ENCODE measurements around the gene KLHL22.
"Not testable (repeated sequence)": the region's sequence is repeated elsewhere in the genome, so short reads cannot be mapped to it uniquely, and the experiment has no call there.

KLHL22 gene

GRCh38 chr22:20484948-20485683 is 10.5 kb downstream of the KLHL22 start:
- no peak overlapping the region for H3K4me3 ChIP-seq (ENCODE audit: insufficient read depth, low read depth, low read length)
- no peaks in the 10 kb centered on the region for H3K27me3 ChIP-seq (ENCODE audit: control insufficient read depth, insufficient read depth, low read length, poor library complexity, severe bottlenecking)
- H3K9me3 ChIP-seq (ENCODE audit: control insufficient read depth, low read length), result no peaks in the 10 kb centered on the region
- WGBS, 2 experiments, result 90 to 95% methylated on average over 4 of the region's 4 CpGs
- H3K4me1 ChIP-seq (ENCODE audit: control insufficient read depth, insufficient read depth, low read length), result no peaks in the 10 kb centered on the region
- no peaks in the 10 kb centered on the region for H3K36me3 ChIP-seq (ENCODE audit: control insufficient read depth, insufficient read depth, low read length)
- no peak overlapping the region for H3K27ac ChIP-seq (ENCODE audit: insufficient read depth, low read depth, low read length, poor library complexity, severe bottlenecking)

- Histone ChIP-seq H3K4me1 (ENCODE audit: control insufficient read depth, insufficient read depth, low read length) (no peaks in the 10 kb centered on the region), H3K36me3 (ENCODE audit: control insufficient read depth, insufficient read depth, low read length) (no peaks in the 10 kb centered on the region), H3K4me3 (ENCODE audit: insufficient read depth, low read depth, low read length) (no peak overlapping the region), H3K27ac (ENCODE audit: insufficient read depth, low read depth, low read length, poor library complexity, severe bottlenecking) (no peak overlapping the region), H3K9me3 (ENCODE audit: control insufficient read depth, low read length) (no peaks in the 10 kb centered on the region), H3K27me3 (ENCODE audit: control insufficient read depth, insufficient read depth, low read length, poor library complexity, severe bottlenecking) (no peaks in the 10 kb centered on the region)
- 95 to 97% methylated on average over 14 of the region's 14 CpGs for WGBS, 2 experiments
These were observed 11.8 kb downstream of the KLHL22 start for GRCh38 chr22:20483771-20484170.

- H3K4me1 ChIP-seq (ENCODE audit: control insufficient read depth, insufficient read depth, low read length); H3K9me3 ChIP-seq (ENCODE audit: control insufficient read depth, low read length); H3K4me3 ChIP-seq (ENCODE audit: insufficient read depth, low read depth, low read length); H3K36me3 ChIP-seq (ENCODE audit: control insufficient read depth, insufficient read depth, low read length); H3K27ac ChIP-seq (ENCODE audit: insufficient read depth, low read depth, low read length, poor library complexity, severe bottlenecking); H3K27me3 ChIP-seq (ENCODE audit: control insufficient read depth, insufficient read depth, low read length, poor library complexity, severe bottlenecking): not testable (repeated sequence)
- 94 to 96% methylated on average over 7 of the region's 7 CpGs for WGBS, 2 experiments
These were observed 12.5 kb downstream of the KLHL22 start for GRCh38 chr22:20483143-20483506.

- no peak overlapping the region for H3K27ac ChIP-seq (ENCODE audit: insufficient read depth, low read depth, low read length, poor library complexity, severe bottlenecking)
- no peaks in the 10 kb centered on the region for H3K36me3 ChIP-seq (ENCODE audit: control insufficient read depth, insufficient read depth, low read length)
- H3K4me3 ChIP-seq (ENCODE audit: insufficient read depth, low read depth, low read length), result no peak overlapping the region
- H3K27me3 ChIP-seq (ENCODE audit: control insufficient read depth, insufficient read depth, low read length, poor library complexity, severe bottlenecking), result no peaks in the 10 kb centered on the region
- no peaks in the 10 kb centered on the region for H3K4me1 ChIP-seq (ENCODE audit: control insufficient read depth, insufficient read depth, low read length)
- H3K9me3 ChIP-seq (ENCODE audit: control insufficient read depth, low read length), result no peaks in the 10 kb centered on the region
- 96 to 100% methylated on average over 1 of the region's 1 CpG for WGBS, 2 experiments
These were observed 15.9 kb downstream of the KLHL22 start for GRCh38 chr22:20479612-20480196.

- H3K9me3 ChIP-seq (ENCODE audit: control insufficient read depth, low read length); H3K4me1 ChIP-seq (ENCODE audit: control insufficient read depth, insufficient read depth, low read length); H3K27me3 ChIP-seq (ENCODE audit: control insufficient read depth, insufficient read depth, low read length, poor library complexity, severe bottlenecking); H3K27ac ChIP-seq (ENCODE audit: insufficient read depth, low read depth, low read length, poor library complexity, severe bottlenecking); H3K36me3 ChIP-seq (ENCODE audit: control insufficient read depth, insufficient read depth, low read length); H3K4me3 ChIP-seq (ENCODE audit: insufficient read depth, low read depth, low read length): not testable (repeated sequence)
- WGBS, 2 experiments, result 81 to 91% methylated on average over 6 of the region's 6 CpGs
These were observed 17.5 kb downstream of the KLHL22 start for GRCh38 chr22:20478059-20478458.

GRCh38 chr22:20475569-20475968 is 20.0 kb downstream of the KLHL22 start:
- H3K4me3 ChIP-seq (ENCODE audit: insufficient read depth, low read depth, low read length); H3K36me3 ChIP-seq (ENCODE audit: control insufficient read depth, insufficient read depth, low read length): not testable (repeated sequence)
- WGBS, 2 experiments, result 95 to 97% methylated on average over 12 of the region's 12 CpGs

GRCh38 chr22:20475115-20475436 is 20.5 kb downstream of the KLHL22 start:
- Histone ChIP-seq H3K27ac (ENCODE audit: insufficient read depth, low read depth, low read length, poor library complexity, severe bottlenecking) (no peak overlapping the region), H3K4me1 (ENCODE audit: control insufficient read depth, insufficient read depth, low read length) (no peaks in the 10 kb centered on the region), H3K27me3 (ENCODE audit: control insufficient read depth, insufficient read depth, low read length, poor library complexity, severe bottlenecking) (no peaks in the 10 kb centered on the region), H3K4me3 (ENCODE audit: insufficient read depth, low read depth, low read length) (no peak overlapping the region), H3K36me3 (ENCODE audit: control insufficient read depth, insufficient read depth, low read length) (peaks cover 3% of the 10 kb centered on the region), H3K9me3 (ENCODE audit: control insufficient read depth, low read length) (no peaks in the 10 kb centered on the region)
- 98 to 99% methylated on average over 3 to 4 of the region's 4 CpGs for WGBS, 2 experiments

More at GRCh38 chr22:20475569-20475968, 20.0 kb downstream of the KLHL22 start:
- not testable (repeated sequence) for H3K27me3 ChIP-seq (ENCODE audit: control insufficient read depth, insufficient read depth, low read length, poor library complexity, severe bottlenecking); H3K9me3 ChIP-seq (ENCODE audit: control insufficient read depth, low read length); H3K4me1 ChIP-seq (ENCODE audit: control insufficient read depth, insufficient read depth, low read length); H3K27ac ChIP-seq (ENCODE audit: insufficient read depth, low read depth, low read length, poor library complexity, severe bottlenecking)

- Histone ChIP-seq H3K36me3 (ENCODE audit: control insufficient read depth, insufficient read depth, low read length) (peaks cover 3% of the 10 kb centered on the region), H3K4me3 (ENCODE audit: insufficient read depth, low read depth, low read length) (no peak overlapping the region), H3K27ac (ENCODE audit: insufficient read depth, low read depth, low read length, poor library complexity, severe bottlenecking) (no peak overlapping the region), H3K4me1 (ENCODE audit: control insufficient read depth, insufficient read depth, low read length) (no peaks in the 10 kb centered on the region), H3K9me3 (ENCODE audit: control insufficient read depth, low read length) (no peaks in the 10 kb centered on the region), H3K27me3 (ENCODE audit: control insufficient read depth, insufficient read depth, low read length, poor library complexity, severe bottlenecking) (no peaks in the 10 kb centered on the region)
- 91 to 95% methylated on average over 10 to 11 of the region's 11 CpGs for WGBS, 2 experiments
These were observed 22.8 kb downstream of the KLHL22 start for GRCh38 chr22:20472629-20473442.

- 94 to 95% methylated on average over 9 of the region's 9 CpGs for WGBS, 2 experiments
- Histone ChIP-seq H3K27me3 (ENCODE audit: control insufficient read depth, insufficient read depth, low read length, poor library complexity, severe bottlenecking) (no peaks in the 10 kb centered on the region), H3K27ac (ENCODE audit: insufficient read depth, low read depth, low read length, poor library complexity, severe bottlenecking) (no peak overlapping the region), H3K36me3 (ENCODE audit: control insufficient read depth, insufficient read depth, low read length) (peaks cover 3% of the 10 kb centered on the region), H3K9me3 (ENCODE audit: control insufficient read depth, low read length) (no peaks in the 10 kb centered on the region), H3K4me1 (ENCODE audit: control insufficient read depth, insufficient read depth, low read length) (no peaks in the 10 kb centered on the region), H3K4me3 (ENCODE audit: insufficient read depth, low read depth, low read length) (no peak overlapping the region)
These were observed 24.3 kb downstream of the KLHL22 start for GRCh38 chr22:20471126-20471833.

- whole genome bisulfite sequencing, 2 experiments, result 90 to 93% methylated on average over 2 of the region's 2 CpGs
- H3K4me1 ChIP-seq (ENCODE audit: control insufficient read depth, insufficient read depth, low read length); H3K36me3 ChIP-seq (ENCODE audit: control insufficient read depth, insufficient read depth, low read length); H3K4me3 ChIP-seq (ENCODE audit: insufficient read depth, low read depth, low read length); H3K27ac ChIP-seq (ENCODE audit: insufficient read depth, low read depth, low read length, poor library complexity, severe bottlenecking); H3K27me3 ChIP-seq (ENCODE audit: control insufficient read depth, insufficient read depth, low read length, poor library complexity, severe bottlenecking); H3K9me3 ChIP-seq (ENCODE audit: control insufficient read depth, low read length): not testable (repeated sequence)
These were observed 25.1 kb downstream of the KLHL22 start for GRCh38 chr22:20470525-20470924.

Data from ectodermal cell (in vitro differentiated cells).